HepG2 (cell line): ENCODE results near the gene ANKS4B. TPM values are rescaled to one million over a fixed set of nuclear protein-coding genes. Genes with fewer than 3 reads are reported as not detected.

Source experiments
- ATF3 ChIP-seq: sonication (generic); formaldehyde crosslinking; IDR thresholded peaks from 2 replicates; pipeline ENCODE4 v1.4.0; 2020; ENCODE audit warnings: missing genetic modification reagents
- CEBPG ChIP-seq: IDR thresholded peaks from 2 replicates; pipeline ENCODE4 v1.6.1; 2016
- KMT2A ChIP-seq: sonication (generic); formaldehyde crosslinking; IDR thresholded peaks from 2 replicates; pipeline ENCODE4 v1.4.0; 2020; ENCODE audit warnings: missing genetic modification reagents
- PAWR ChIP-seq: sonication (generic); formaldehyde crosslinking; IDR thresholded peaks from 2 replicates; pipeline ENCODE4 v1.4.0; 2020; ENCODE audit warnings: missing genetic modification reagents, mild to moderate bottlenecking, borderline replicate concordance
- SKIL ChIP-seq: sonication (generic); formaldehyde crosslinking; IDR thresholded peaks from 2 replicates; pipeline ENCODE4 v1.8.0; 2022; ENCODE audit warnings: missing genetic modification reagents, mild to moderate bottlenecking, moderate library complexity, borderline replicate concordance
- ZFP90 ChIP-seq: sonication (generic); formaldehyde crosslinking; IDR thresholded peaks from 2 replicates; pipeline ENCODE4 v1.8.0; 2022; ENCODE audit warnings: missing genetic modification reagents, mild to moderate bottlenecking, inconsistent platforms, borderline replicate concordance
- ZFX ChIP-seq: sonication (generic); formaldehyde crosslinking; IDR thresholded peaks from 2 replicates; pipeline ENCODE4 v1.4.0; 2020; ENCODE audit warnings: mild to moderate bottlenecking, low read depth, missing genetic modification reagents, moderate library complexity
- ZNF224 ChIP-seq: sonication (generic); formaldehyde crosslinking; IDR thresholded peaks from 2 replicates; pipeline ENCODE4 v1.5.0; 2020; ENCODE audit warnings: mild to moderate bottlenecking, missing genetic modification reagents
- ZNF24 ChIP-seq: fragments of 450-650 bp; IDR thresholded peaks from 2 replicates; pipeline ENCODE4 v1.6.1; 2017; ENCODE audit warnings: antibody characterized with exemption, mild to moderate bottlenecking
- ZNF362 ChIP-seq: sonication (generic); formaldehyde crosslinking; IDR thresholded peaks from 2 replicates; pipeline ENCODE4 v1.4.0; 2020; ENCODE audit warnings: missing genetic modification reagents, mild to moderate bottlenecking, borderline replicate concordance
- ZNF383 ChIP-seq: sonication (generic); formaldehyde crosslinking; IDR thresholded peaks from 2 replicates; pipeline ENCODE4 v1.4.0; 2020; ENCODE audit warnings: missing genetic modification reagents, mild to moderate bottlenecking, borderline replicate concordance
- ZNF441 ChIP-seq: sonication (generic); formaldehyde crosslinking; IDR thresholded peaks from 2 replicates; pipeline ENCODE4 v1.7.0; 2021; ENCODE audit warnings: missing genetic modification reagents, borderline replicate concordance
- ZNF510 ChIP-seq: sonication (generic); formaldehyde crosslinking; IDR thresholded peaks from 2 replicates; pipeline ENCODE4 v1.4.0; 2020; ENCODE audit warnings: low read depth, mild to moderate bottlenecking, missing genetic modification reagents
- polyA plus RNA-seq, 8 experiments: library from polyadenylated mRNA; depleted of rRNA in 3 of 8; stranded (reverse) in 7 of 8; unstranded in 1 of 8; fragments of >200 nt; fragmentation: Illumina TruSeq in 4 of 8; extraction: Trizol in 4 of 8; gene quantifications; 2 replicates each; pipeline versions ENCODE4 v1.2.1 to v1.2.3, GENCODE V29; 2011 to 2016; ENCODE audit warnings: low read depth in 4 of 8, missing spikeins in 1 of 8, mixed read lengths in 1 of 8; ENCODE audit not compliant: insufficient read depth in 1 of 8
- total RNA-seq, 5 experiments: library from RNA; depleted of rRNA; stranded (reverse); fragments of >200 nt; fragmentation: Illumina TruSeq; extraction: Trizol; gene quantifications; 2 replicates each; pipeline ENCODE4 v1.2.3, GENCODE V29; 2016; ENCODE audit warnings: low read depth in 1 of 5
- TF ChIP-seq, protein P1 (sequence below): sonication (generic); formaldehyde crosslinking; IDR thresholded peaks from 2 replicates; pipeline ENCODE4 v1.5.1; 2020; ENCODE audit warnings: mild to moderate bottlenecking, missing genetic modification reagents, moderate library complexity
- TF ChIP-seq, protein P2 (sequence below): sonication (generic); formaldehyde crosslinking; IDR thresholded peaks from 2 replicates; pipeline ENCODE4 v1.5.0; 2020; ENCODE audit warnings: mild to moderate bottlenecking, missing genetic modification reagents, borderline replicate concordance
- TF ChIP-seq, protein P3 (sequence below), 2 experiments: sonication (generic) in 1 of 2; formaldehyde crosslinking in 1 of 2; IDR thresholded peaks; 2 replicates each; pipeline versions ENCODE4 v1.4.0 to v1.6.1; 2018 to 2020; ENCODE audit warnings: missing genetic modification reagents in 2 of 2, borderline replicate concordance in 1 of 2, low read depth in 1 of 2, mild to moderate bottlenecking in 1 of 2, missing biosample characterization in 1 of 2

The ANKS4B gene
- total and polyA plus RNA-seq, 2 of the 13 experiments (the other 11 are each of a cell fraction or from before 2014, with no cell fraction given): 6.5 to 30.0 TPM

- TF ChIP-seq ZNF383 (CRISPR knock-in tag) (0 out of 2 replicates have a peak, but pooled peaks have one; percentile 60), ZFP90 (CRISPR knock-in tag) (0 out of 2 replicates have a peak, but pooled peaks have one; percentile 8), ZNF510 (CRISPR knock-in tag) (peak; percentile 32; the same call in 1 of the 2 replicates), SKIL (no peak), ZNF441 (CRISPR knock-in tag) (peak; percentile 97), ZNF362 (CRISPR knock-in tag) (0 out of 2 replicates have a peak, but pooled peaks have one; percentile 41), ZNF224 (no peak), CEBPG (CRISPR knock-in tag) (peak; percentile 56; the same call in 1 of the 2 replicates), ZFX (peak; percentile 22; the same call in 1 of the 2 replicates), PAWR (CRISPR knock-in tag) (0 out of 2 replicates have a peak, but pooled peaks have one; percentile 57), ZNF24 (no peak), KMT2A (0 out of 2 replicates have a peak, but pooled peaks have one; percentile 7), ATF3 (no peak)
- TF ChIP-seq, protein P1, sequence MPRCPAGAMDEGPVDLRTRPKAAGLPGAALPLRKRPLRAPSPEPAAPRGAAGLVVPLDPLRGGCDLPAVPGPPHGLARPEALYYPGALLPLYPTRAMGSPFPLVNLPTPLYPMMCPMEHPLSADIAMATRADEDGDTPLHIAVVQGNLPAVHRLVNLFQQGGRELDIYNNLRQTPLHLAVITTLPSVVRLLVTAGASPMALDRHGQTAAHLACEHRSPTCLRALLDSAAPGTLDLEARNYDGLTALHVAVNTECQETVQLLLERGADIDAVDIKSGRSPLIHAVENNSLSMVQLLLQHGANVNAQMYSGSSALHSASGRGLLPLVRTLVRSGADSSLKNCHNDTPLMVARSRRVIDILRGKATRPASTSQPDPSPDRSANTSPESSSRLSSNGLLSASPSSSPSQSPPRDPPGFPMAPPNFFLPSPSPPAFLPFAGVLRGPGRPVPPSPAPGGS (CRISPR knock-in tag): 0 out of 2 replicates have a peak, but pooled peaks have one; percentile 9
- TF ChIP-seq, protein P2, sequence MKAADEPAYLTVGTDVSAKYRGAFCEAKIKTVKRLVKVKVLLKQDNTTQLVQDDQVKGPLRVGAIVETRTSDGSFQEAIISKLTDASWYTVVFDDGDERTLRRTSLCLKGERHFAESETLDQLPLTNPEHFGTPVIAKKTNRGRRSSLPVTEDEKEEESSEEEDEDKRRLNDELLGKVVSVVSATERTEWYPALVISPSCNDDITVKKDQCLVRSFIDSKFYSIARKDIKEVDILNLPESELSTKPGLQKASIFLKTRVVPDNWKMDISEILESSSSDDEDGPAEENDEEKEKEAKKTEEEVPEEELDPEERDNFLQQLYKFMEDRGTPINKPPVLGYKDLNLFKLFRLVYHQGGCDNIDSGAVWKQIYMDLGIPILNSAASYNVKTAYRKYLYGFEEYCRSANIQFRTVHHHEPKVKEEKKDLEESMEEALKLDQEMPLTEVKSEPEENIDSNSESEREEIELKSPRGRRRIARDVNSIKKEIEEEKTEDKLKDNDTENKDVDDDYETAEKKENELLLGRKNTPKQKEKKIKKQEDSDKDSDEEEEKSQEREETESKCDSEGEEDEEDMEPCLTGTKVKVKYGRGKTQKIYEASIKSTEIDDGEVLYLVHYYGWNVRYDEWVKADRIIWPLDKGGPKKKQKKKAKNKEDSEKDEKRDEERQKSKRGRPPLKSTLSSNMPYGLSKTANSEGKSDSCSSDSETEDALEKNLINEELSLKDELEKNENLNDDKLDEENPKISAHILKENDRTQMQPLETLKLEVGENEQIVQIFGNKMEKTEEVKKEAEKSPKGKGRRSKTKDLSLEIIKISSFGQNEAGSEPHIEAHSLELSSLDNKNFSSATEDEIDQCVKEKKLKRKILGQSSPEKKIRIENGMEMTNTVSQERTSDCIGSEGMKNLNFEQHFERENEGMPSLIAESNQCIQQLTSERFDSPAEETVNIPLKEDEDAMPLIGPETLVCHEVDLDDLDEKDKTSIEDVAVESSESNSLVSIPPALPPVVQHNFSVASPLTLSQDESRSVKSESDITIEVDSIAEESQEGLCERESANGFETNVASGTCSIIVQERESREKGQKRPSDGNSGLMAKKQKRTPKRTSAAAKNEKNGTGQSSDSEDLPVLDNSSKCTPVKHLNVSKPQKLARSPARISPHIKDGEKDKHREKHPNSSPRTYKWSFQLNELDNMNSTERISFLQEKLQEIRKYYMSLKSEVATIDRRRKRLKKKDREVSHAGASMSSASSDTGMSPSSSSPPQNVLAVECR (CRISPR knock-in tag): peak; percentile 17; the same call in 1 of the 2 replicates
- TF ChIP-seq, protein P3, sequence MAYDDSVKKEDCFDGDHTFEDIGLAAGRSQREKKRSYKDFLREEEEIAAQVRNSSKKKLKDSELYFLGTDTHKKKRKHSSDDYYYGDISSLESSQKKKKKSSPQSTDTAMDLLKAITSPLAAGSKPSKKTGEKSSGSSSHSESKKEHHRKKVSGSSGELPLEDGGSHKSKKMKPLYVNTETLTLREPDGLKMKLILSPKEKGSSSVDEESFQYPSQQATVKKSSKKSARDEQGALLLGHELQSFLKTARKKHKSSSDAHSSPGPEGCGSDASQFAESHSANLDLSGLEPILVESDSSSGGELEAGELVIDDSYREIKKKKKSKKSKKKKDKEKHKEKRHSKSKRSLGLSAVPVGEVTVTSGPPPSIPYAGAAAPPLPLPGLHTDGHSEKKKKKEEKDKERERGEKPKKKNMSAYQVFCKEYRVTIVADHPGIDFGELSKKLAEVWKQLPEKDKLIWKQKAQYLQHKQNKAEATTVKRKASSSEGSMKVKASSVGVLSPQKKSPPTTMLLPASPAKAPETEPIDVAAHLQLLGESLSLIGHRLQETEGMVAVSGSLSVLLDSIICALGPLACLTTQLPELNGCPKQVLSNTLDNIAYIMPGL (CRISPR knock-in tag; IDR thresholded peaks at IDR 0.05; ENCODE audit: borderline replicate concordance in 1 of 2, low read depth in 1 of 2): 0 out of 4 replicates have a peak, but pooled peaks of 1 of the 2 experiments have one; percentile 22
Measured at GRCh38 chr16:21264571-21265036, 31.1 kb downstream of the ANKS4B start (continued).
